ACC112 (cell line): ENCODE measurements around the gene PXDC1.

Experiments
- H2AFZ ChIP-seq: fragments of 200-600 bp; sonication (generic); one replicate; pipeline ENCODE4 v1.6.0; 2017; ENCODE audit warnings: antibody characterized with exemption, low read length; ENCODE audit not compliant: unreplicated experiment
- H3K27ac ChIP-seq: fragments of 200-600 bp; sonication (generic); 2 replicates; pipeline ENCODE4 v1.5.1; 2014; ENCODE audit warnings: low read depth, mild to moderate bottlenecking, antibody characterized with exemption, low read length, moderate library complexity
- H3K27me3 ChIP-seq: fragments of 200-600 bp; sonication (generic); 2 replicates; pipeline ENCODE4 v1.6.1; 2014; ENCODE audit warnings: mild to moderate bottlenecking, antibody characterized with exemption, low read length, moderate library complexity, mixed read lengths; ENCODE audit not compliant: insufficient read depth
- H3K36me3 ChIP-seq: fragments of 200-600 bp; sonication (generic); 2 replicates; pipeline ENCODE4 v1.6.1; 2016; ENCODE audit warnings: mild to moderate bottlenecking, antibody characterized with exemption, low read length, moderate library complexity, mixed read lengths; ENCODE audit not compliant: insufficient read depth
- H3K4me1 ChIP-seq: fragments of 200-600 bp; sonication (generic); one replicate; pipeline ENCODE4 v1.6.1; 2016; ENCODE audit warnings: low read length, mixed read lengths; ENCODE audit not compliant: insufficient read depth, unreplicated experiment, control insufficient read depth
- H3K4me3 ChIP-seq: fragments of 200-600 bp; sonication (generic); 2 replicates; pipeline ENCODE4 v1.5.1; 2014; ENCODE audit warnings: mild to moderate bottlenecking, low read depth, low read length
- H3K79me2 ChIP-seq: fragments of 200-600 bp; sonication (generic); one replicate; pipeline ENCODE4 v1.6.0; 2016; ENCODE audit warnings: low read length; ENCODE audit not compliant: control insufficient read depth, unreplicated experiment, insufficient read depth

The PXDC1 gene

GRCh38 chr6:3791526-3792203 lies 40.2 kb upstream of the PXDC1 start:
- Histone ChIP-seq H3K27me3 (no peaks in the 10 kb centered on the region), H3K79me2 (no peaks in the 10 kb centered on the region), H2AFZ (no peak overlapping the region), H3K4me3 (no peak overlapping the region), H3K4me1 (peaks cover 5% of the 10 kb centered on the region), H3K27ac (no peak overlapping the region), H3K36me3 (no peaks in the 10 kb centered on the region)

DNA sequence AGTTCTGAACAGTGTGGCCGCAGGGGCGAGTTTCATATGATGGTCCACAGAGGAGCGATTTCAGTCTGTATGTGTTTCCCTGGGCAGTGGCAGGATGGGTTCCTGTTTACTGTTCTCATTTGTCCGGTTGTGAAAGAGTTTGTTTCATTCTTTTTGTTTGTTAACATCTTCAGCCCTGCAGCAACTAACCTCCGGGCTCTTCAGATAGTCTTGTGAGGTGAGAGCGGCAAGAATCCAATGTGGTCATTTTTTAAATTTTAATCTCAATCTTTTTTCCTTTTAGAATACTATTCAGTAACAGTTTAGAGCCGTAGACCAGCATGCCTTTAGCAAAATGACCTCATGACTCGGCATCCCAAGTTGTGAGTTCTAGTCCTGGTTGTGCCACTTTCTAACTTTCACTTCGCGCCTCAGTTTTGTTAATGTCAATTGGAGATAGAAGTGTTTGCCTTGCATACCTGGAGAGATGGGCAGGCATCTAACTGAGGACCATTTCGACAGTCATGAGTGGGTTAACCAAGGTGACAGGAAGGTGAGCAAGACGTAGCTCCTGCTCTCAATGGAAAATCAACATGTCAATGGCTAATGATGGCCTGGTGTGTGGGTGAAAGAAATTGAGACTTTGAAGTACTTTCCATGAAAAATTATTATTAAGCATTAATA lies 38.5 kb upstream of the PXDC1 start:
- no peaks in the 10 kb centered on the region for H3K79me2 ChIP-seq
- H3K4me3 ChIP-seq = no peak overlapping the region
- no peak overlapping the region for H3K27ac ChIP-seq
- H3K4me1 ChIP-seq = peaks cover 4% of the 10 kb centered on the region
- H2AFZ ChIP-seq = no peak overlapping the region
- no peaks in the 10 kb centered on the region for H3K27me3 ChIP-seq
- H3K36me3 ChIP-seq = no peaks in the 10 kb centered on the region

GRCh38 chr6:3789018-3789895 lies 37.7 kb upstream of the PXDC1 start:
- no peak overlapping the region for H3K4me3 ChIP-seq
- H3K79me2 ChIP-seq = no peaks in the 10 kb centered on the region
- no peaks in the 10 kb centered on the region for H3K27me3 ChIP-seq
- no peaks in the 10 kb centered on the region for H3K36me3 ChIP-seq
- H3K4me1 ChIP-seq = peaks cover 4% of the 10 kb centered on the region
- H2AFZ ChIP-seq = no peak overlapping the region
- H3K27ac ChIP-seq = no peak overlapping the region

GRCh38 chr6:3788408-3789017 lies 37.0 kb upstream of the PXDC1 start:
- H3K4me3 ChIP-seq = no peak overlapping the region
- H3K27me3 ChIP-seq = no peaks in the 10 kb centered on the region
- H3K27ac ChIP-seq = no peak overlapping the region
- H3K4me1 ChIP-seq = peaks cover 4% of the 10 kb centered on the region
- no peak overlapping the region for H2AFZ ChIP-seq
- H3K36me3 ChIP-seq = no peaks in the 10 kb centered on the region
- no peaks in the 10 kb centered on the region for H3K79me2 ChIP-seq

- Histone ChIP-seq H3K4me3 (no peak overlapping the region), H3K79me2 (no peaks in the 10 kb centered on the region), H3K27me3 (no peaks in the 10 kb centered on the region), H3K4me1 (peaks cover 4% of the 10 kb centered on the region), H3K36me3 (no peaks in the 10 kb centered on the region), H3K27ac (no peak overlapping the region), H2AFZ (no peak overlapping the region)
These were observed 34.6 kb upstream of the PXDC1 start for GRCh38 chr6:3786141-3786540.

GRCh38 chr6:3785745-3786098 lies 34.2 kb upstream of the PXDC1 start:
- Histone ChIP-seq H3K79me2 (no peaks in the 10 kb centered on the region), H3K27ac (no peak overlapping the region), H2AFZ (no peak overlapping the region), H3K4me1 (peaks cover 4% of the 10 kb centered on the region), H3K36me3 (no peaks in the 10 kb centered on the region), H3K4me3 (no peak overlapping the region), H3K27me3 (no peaks in the 10 kb centered on the region)

DNA sequence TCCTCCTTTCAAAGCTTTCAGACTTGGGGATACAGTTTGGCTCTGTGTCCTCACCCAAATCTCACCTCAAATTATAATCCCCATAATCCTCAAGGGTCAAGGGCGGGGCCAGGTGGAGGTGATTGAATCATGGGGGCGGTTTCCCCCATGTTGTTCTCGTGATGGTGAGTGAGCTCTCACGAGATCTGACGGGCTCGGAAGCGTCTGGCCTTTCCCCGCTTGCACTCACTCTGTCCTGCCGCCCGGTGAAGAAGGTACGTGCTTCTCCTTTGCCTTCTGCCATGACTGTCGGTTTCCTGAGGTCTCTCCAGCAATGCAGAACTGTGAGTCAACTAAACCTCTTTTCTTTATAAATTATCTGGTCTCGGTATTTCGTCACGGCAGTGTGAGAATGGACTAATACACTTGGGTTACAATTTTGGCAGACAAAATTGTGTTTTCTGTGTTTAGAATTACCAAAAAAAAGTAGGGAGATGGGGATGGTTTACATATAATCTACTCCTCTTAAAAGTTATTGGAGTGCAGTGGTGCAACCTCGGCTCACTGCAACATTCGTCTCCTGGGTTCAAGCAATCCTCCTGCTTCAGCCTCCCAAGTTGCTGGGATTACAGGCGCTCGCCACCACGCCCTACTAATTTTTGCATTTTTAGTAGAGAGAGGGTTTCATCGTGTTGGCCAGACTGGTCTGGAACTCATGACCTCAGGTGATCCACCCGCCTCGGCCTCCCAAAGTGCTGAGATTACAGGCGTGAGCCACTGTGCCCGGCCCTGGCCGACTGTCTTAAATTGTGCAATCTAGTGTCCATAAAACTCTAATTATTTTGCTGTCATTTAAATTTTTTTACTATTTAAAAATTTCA lies 33.6 kb upstream of the PXDC1 start:
- H3K36me3 ChIP-seq = no peaks in the 10 kb centered on the region
- H2AFZ ChIP-seq = no peak overlapping the region
- H3K4me3 ChIP-seq = no peak overlapping the region
- no peaks in the 10 kb centered on the region for H3K27me3 ChIP-seq
- H3K27ac ChIP-seq = no peak overlapping the region
- no peaks in the 10 kb centered on the region for H3K79me2 ChIP-seq
- peaks cover 4% of the 10 kb centered on the region for H3K4me1 ChIP-seq

- Histone ChIP-seq H3K4me3 (no peak overlapping the region), H3K4me1 (peaks cover 4% of the 10 kb centered on the region), H3K79me2 (no peaks in the 10 kb centered on the region), H3K27me3 (no peaks in the 10 kb centered on the region), H3K36me3 (no peaks in the 10 kb centered on the region), H3K27ac (no peak overlapping the region), H2AFZ (no peak overlapping the region)
These were observed 32.9 kb upstream of the PXDC1 start for GRCh38 chr6:3784423-3784822.

DNA sequence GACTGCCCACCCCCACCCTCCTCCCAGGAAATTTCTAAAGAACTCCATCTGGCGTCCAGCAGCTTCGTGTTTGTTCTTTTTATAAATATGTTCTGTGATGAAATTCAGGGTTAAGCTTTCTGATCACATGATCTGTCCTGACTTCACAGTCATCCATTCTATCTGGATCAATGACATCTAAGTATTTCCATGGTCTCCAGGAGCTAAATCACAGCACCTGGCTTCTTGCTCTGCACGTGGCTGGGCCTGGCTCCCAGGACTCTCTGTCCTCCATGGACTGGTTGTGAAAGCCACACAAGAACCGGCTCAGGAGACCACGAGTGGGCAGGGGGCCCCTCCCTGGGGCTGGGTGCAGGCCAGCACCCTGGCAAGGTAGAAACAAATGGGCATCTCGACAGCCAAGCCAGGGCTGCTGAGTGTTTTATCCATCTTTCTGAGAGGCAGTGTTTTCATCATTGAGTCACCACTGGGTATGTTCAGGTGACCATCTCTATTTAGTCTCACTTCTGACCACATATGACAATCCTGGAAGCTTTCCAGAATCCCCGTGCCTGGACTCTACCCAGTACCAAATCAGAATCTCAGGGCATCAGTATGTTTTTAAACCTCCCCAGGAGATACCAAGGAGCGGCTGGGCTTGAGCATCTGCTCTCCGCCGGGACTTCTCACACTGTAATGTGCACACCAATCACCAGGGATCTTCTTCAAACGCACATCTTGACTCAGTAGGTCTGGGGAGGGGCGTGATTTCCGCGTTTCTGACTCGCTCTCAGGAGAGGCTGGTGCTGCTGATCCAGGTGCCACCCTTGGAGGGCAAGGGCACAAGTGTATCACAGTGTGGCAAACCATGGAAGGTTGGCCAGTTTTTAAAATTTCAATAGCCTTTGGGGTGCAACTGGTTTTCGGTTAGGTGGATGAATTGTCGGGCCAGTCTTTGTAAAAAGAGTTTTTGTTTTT lies 31.6 kb upstream of the PXDC1 start:
- Histone ChIP-seq H3K4me1 (no peaks in the 10 kb centered on the region), H3K27me3 (no peaks in the 10 kb centered on the region), H3K27ac (no peak overlapping the region), H3K79me2 (no peaks in the 10 kb centered on the region), H3K4me3 (no peak overlapping the region), H2AFZ (no peak overlapping the region), H3K36me3 (no peaks in the 10 kb centered on the region)
